HEK293 (cell line): ENCODE measurements around the gene ACER3.

Experiments used
- CTCF ChIA-PET: fragments of 350-600 bp; formaldehyde crosslinking; extraction: SDS; loops from one replicate; lab custom pipeline; 2021; ENCODE audit warnings: antibody characterized with exemption; lab: Yijun Ruan, JAX
- POLR2A ChIA-PET: fragments of 300-600 bp; formaldehyde crosslinking; extraction: SDS; loops from one replicate; lab custom pipeline; 2020; ENCODE audit warnings: antibody characterized with exemption, inconsistent platforms; lab: Yijun Ruan, JAX
- H3K27ac ChIP-seq: fragments of 200-500 bp; sonication (Bioruptor generic); 2 replicates; pipeline ENCODE4 v1.5.1; 2014; ENCODE audit warnings: low read depth, low read length, control low read depth, inconsistent platforms; ENCODE audit errors: extremely low read depth
- H3K36me3 ChIP-seq, 2 experiments: fragments of 200-500 bp in 1 of 2; sonication (Bioruptor generic) in 1 of 2; 1 replicate in 1 of 2; 2 replicates in 1 of 2; pipeline ENCODE4 v1.5.1; 2014 to 2017; ENCODE audit warnings: inconsistent platforms in 2 of 2, low read length in 2 of 2; ENCODE audit not compliant: control insufficient read depth in 2 of 2, insufficient read depth in 1 of 2
- H3K4me1 ChIP-seq: fragments of 200-500 bp; sonication (Bioruptor generic); 2 replicates; pipeline ENCODE4 v1.5.1; 2014; ENCODE audit warnings: mild to moderate bottlenecking, low read length, inconsistent platforms; ENCODE audit not compliant: control insufficient read depth, insufficient read depth
- H3K4me3 ChIP-seq: 2 replicates; pipeline ENCODE4 v1.5.1; 2011; ENCODE audit warnings: low read depth, mild to moderate bottlenecking, control low read depth, low read length, moderate library complexity
- H3K9me3 ChIP-seq: fragments of 200-500 bp; sonication (Bioruptor generic); 2 replicates; pipeline ENCODE4 v1.5.1; 2014; ENCODE audit warnings: low read depth, low read length, inconsistent platforms; ENCODE audit not compliant: control insufficient read depth, insufficient read depth
- KLF9 ChIP-seq: fragments of 450-650 bp; formaldehyde crosslinking; IDR thresholded peaks from 2 replicates; pipeline ENCODE4 v1.5.1; 2016; ENCODE audit warnings: missing biosample characterization, missing genetic modification characterization, low read depth
- SALL2 ChIP-seq: fragments of 450-650 bp; formaldehyde crosslinking; IDR thresholded peaks from 2 replicates; pipeline ENCODE4 v1.5.0; 2017; ENCODE audit warnings: missing biosample characterization, mild to moderate bottlenecking, missing genetic modification characterization, borderline replicate concordance
- SCRT1 ChIP-seq: fragments of 450-650 bp; formaldehyde crosslinking; IDR thresholded peaks from 2 replicates; pipeline ENCODE4 v1.5.1; 2016; ENCODE audit warnings: missing biosample characterization, missing genetic modification characterization, borderline replicate concordance
- ZBTB10 ChIP-seq: fragments of 450-650 bp; formaldehyde crosslinking; IDR thresholded peaks from 2 replicates; pipeline ENCODE4 v1.5.1; 2016; ENCODE audit warnings: missing biosample characterization, missing genetic modification characterization
- ZBTB26 ChIP-seq: fragments of 450-650 bp; formaldehyde crosslinking; optimal IDR thresholded peaks from 2 replicates; pipeline ENCODE3; 2016; ENCODE audit warnings: missing biosample characterization, mild to moderate bottlenecking, missing genetic modification characterization
- ZFP41 ChIP-seq: fragments of 450-650 bp; formaldehyde crosslinking; IDR thresholded peaks from 2 replicates; pipeline ENCODE4 v1.5.1; 2016; ENCODE audit warnings: missing biosample characterization, missing genetic modification characterization, borderline replicate concordance
- ZNF121 ChIP-seq: fragments of 450-650 bp; formaldehyde crosslinking; IDR thresholded peaks from 2 replicates; pipeline ENCODE4 v1.5.1; 2016; ENCODE audit warnings: missing biosample characterization, missing genetic modification characterization
- ZNF155 ChIP-seq: fragments of 450-650 bp; formaldehyde crosslinking; IDR thresholded peaks from 2 replicates; pipeline ENCODE4 v1.5.1; 2016; ENCODE audit warnings: missing biosample characterization, missing genetic modification characterization
- ZNF157 ChIP-seq: fragments of 450-650 bp; formaldehyde crosslinking; IDR thresholded peaks from 2 replicates; pipeline ENCODE4 v1.5.1; 2016; ENCODE audit warnings: missing biosample characterization, missing genetic modification characterization
- ZNF341 ChIP-seq: fragments of 450-650 bp; formaldehyde crosslinking; IDR thresholded peaks from 2 replicates; pipeline ENCODE4; 2016; ENCODE audit warnings: low read depth, missing biosample characterization, missing genetic modification characterization
- ZNF501 ChIP-seq: fragments of 450-650 bp; formaldehyde crosslinking; IDR thresholded peaks from 2 replicates; pipeline ENCODE4 v1.5.1; 2016; ENCODE audit warnings: missing biosample characterization, missing genetic modification characterization
- ZNF518A ChIP-seq: fragments of 450-650 bp; formaldehyde crosslinking; conservative IDR thresholded peaks from 2 replicates; pipeline ENCODE4 v1.5.1; 2016; ENCODE audit warnings: low read depth, missing biosample characterization, missing genetic modification characterization
- ZNF561 ChIP-seq: fragments of 450-650 bp; IDR thresholded peaks from 2 replicates; pipeline ENCODE4 v1.5.1; 2018; ENCODE audit warnings: missing biosample characterization, missing genetic modification characterization, borderline replicate concordance
- ZNF701 ChIP-seq: fragments of 450-650 bp; formaldehyde crosslinking; IDR thresholded peaks from 2 replicates; pipeline ENCODE4 v1.5.1; 2016; ENCODE audit warnings: missing biosample characterization, missing genetic modification characterization
- ZNF704 ChIP-seq: fragments of 450-650 bp; formaldehyde crosslinking; IDR thresholded peaks from 2 replicates; pipeline ENCODE4 v1.5.1; 2016; ENCODE audit warnings: missing biosample characterization, missing genetic modification characterization
- ZNF768 ChIP-seq: fragments of 450-650 bp; formaldehyde crosslinking; IDR thresholded peaks from 2 replicates; pipeline ENCODE4 v1.5.1; 2018; ENCODE audit warnings: missing biosample characterization, mild to moderate bottlenecking, missing genetic modification characterization
- ZNF830 ChIP-seq: fragments of 450-650 bp; IDR thresholded peaks from 2 replicates; pipeline ENCODE4 v1.5.0; 2018; ENCODE audit warnings: missing biosample characterization, missing genetic modification characterization, low read depth, mild to moderate bottlenecking, moderate library complexity

The ACER3 gene

GRCh38 chr11:77009533-77010160, 148.9 kb downstream of the ACER3 start:
- Histone ChIP-seq H3K27ac (no peak overlapping the region), H3K9me3 (no peaks in the 10 kb centered on the region), H3K4me1 (no peaks in the 10 kb centered on the region), H3K36me3 (peaks cover 0 to 6% of the 10 kb centered on the region in 2 experiments; a peak in 1 of 3 replicates), H3K4me3 (no peak overlapping the region)
- TF ChIP-seq ZNF830 (tag by site-specific recombination) (no peak), ZNF518A (tag by site-specific recombination) (no peak), ZNF704 (no peak), ZNF155 (tag by site-specific recombination) (no peak), KLF9 (no peak), SALL2 (tag by site-specific recombination) (no peak)
- CTCF ChIA-PET, result interaction anchor here (0.6 kb wide), 1 partner anchor 287 kb away, joined by 3 read pairs; no protein-coding TSS in a partner anchor
- POLR2A ChIA-PET, result no interaction called here

GRCh38 chr11:77014669-77015068, 154.0 kb downstream of the ACER3 start:
- Histone ChIP-seq H3K9me3 (no peaks in the 10 kb centered on the region), H3K27ac (no peak overlapping the region), H3K4me3 (no peak overlapping the region), H3K4me1 (no peaks in the 10 kb centered on the region), H3K36me3 (peaks cover 0 to 6% of the 10 kb centered on the region in 2 experiments; a peak in 1 of 3 replicates)
- POLR2A ChIA-PET, result no interaction called here
- CTCF ChIA-PET, result no interaction called here
- TF ChIP-seq ZNF701, result no peak
- no peak for TF ChIP-seq ZFP41
- no peak for TF ChIP-seq ZNF121 (tag by site-specific recombination)
- no peak for TF ChIP-seq ZNF157
- no peak for TF ChIP-seq ZNF561
- no peak for TF ChIP-seq SCRT1 (tag by site-specific recombination)
- TF ChIP-seq ZBTB10, result no peak
- no peak for TF ChIP-seq ZBTB26 (tag by site-specific recombination)
- no peak for TF ChIP-seq ZNF501
- TF ChIP-seq ZNF768 (tag by site-specific recombination), result no peak
- TF ChIP-seq ZNF341 (tag by site-specific recombination), result no peak
